HK-2 (cell line): Measurements from ENCODE around the gene PODNL1.
"Not testable (repeated sequence)": the region's sequence is repeated elsewhere in the genome, so short reads cannot be mapped to it uniquely, and the experiment has no call there.

Experiments
- DNase-seq: peaks from one replicate; pipeline ENCODE4 v3.0.0-alpha.2; 2018; ENCODE audit not compliant: unreplicated experiment

Gene PODNL1

GRCh38 chr19:13938301-13939064 lies at the start of gene PODNL1:
TSS of gene PODNL1 (minus strand) at chr19:13938417. CDS start at chr19:13938181, 236 bp downstream.
- no peak for DNase-seq

GRCh38 chr19:13987101-13987890 lies 49.1 kb upstream of the PODNL1 start:
- peak; percentile 27 for DNase-seq

GRCh38 chr19:13986348-13986904 lies 48.2 kb upstream of the PODNL1 start:
- DNase-seq: peak; percentile 98

- peak; percentile 9 for DNase-seq
Measured at GRCh38 chr19:13985771-13986347, 47.6 kb upstream of the PODNL1 start.

GRCh38 chr19:13984875-13985741 lies 46.9 kb upstream of the PODNL1 start:
- DNase-seq: no peak

GRCh38 chr19:13984186-13984585 lies 46.0 kb upstream of the PODNL1 start:
- DNase-seq: no peak

- no peak for DNase-seq
Measured at GRCh38 chr19:13983213-13983889, 45.1 kb upstream of the PODNL1 start.

- no peak for DNase-seq
Measured at GRCh38 chr19:13982773-13983172, 44.6 kb upstream of the PODNL1 start.

- DNase-seq: no peak
Measured at GRCh38 chr19:13981988-13982501, 43.8 kb upstream of the PODNL1 start.

- DNase-seq: no peak
Measured at GRCh38 chr19:13981467-13981866, 43.2 kb upstream of the PODNL1 start.

GRCh38 chr19:13981021-13981420 lies 42.8 kb upstream of the PODNL1 start:
- DNase-seq: no peak

GRCh38 chr19:13980340-13980739 lies 42.1 kb upstream of the PODNL1 start:
- DNase-seq: no peak

- no peak for DNase-seq
Measured at GRCh38 chr19:13979686-13980085, 41.5 kb upstream of the PODNL1 start.

- DNase-seq: no peak
Measured at GRCh38 chr19:13979244-13979615, 41.0 kb upstream of the PODNL1 start.

GRCh38 chr19:13978351-13979243 lies 40.4 kb upstream of the PODNL1 start:
- no peak for DNase-seq

- DNase-seq: no peak
Measured at GRCh38 chr19:13977803-13978202, 39.6 kb upstream of the PODNL1 start.

- DNase-seq: no peak
Measured at GRCh38 chr19:13976446-13976845, 38.2 kb upstream of the PODNL1 start.

GRCh38 chr19:13975870-13976269 lies 37.7 kb upstream of the PODNL1 start:
- no peak for DNase-seq

- no peak for DNase-seq
Measured at GRCh38 chr19:13974073-13974472, 35.9 kb upstream of the PODNL1 start.

- DNase-seq: not testable (repeated sequence)
Measured at GRCh38 chr19:13973479-13973878, 35.3 kb upstream of the PODNL1 start.
